Ovary (tissue), 3 donors: Measurements from ENCODE around the gene SEC23IP.

Source experiments
- EP300 ChIP-seq: sonication (generic); formaldehyde crosslinking; IDR thresholded peaks from one replicate; pipeline ENCODE4 v1.6.1; 2017; ENCODE audit warnings: antibody characterized with exemption
- POLR2A ChIP-seq: fragments of 450-650 bp; IDR thresholded peaks from one replicate; pipeline ENCODE4 v1.6.1; 2017; ENCODE audit warnings: antibody characterized with exemption, mild to moderate bottlenecking, moderate library complexity
- TF ChIP-seq, protein P1 (sequence below), 3 donors: fragments of 450-650 bp in 2 of 3; fragments of 200-600 bp in 1 of 3; IDR thresholded peaks; one replicate each; pipeline versions ENCODE4 v1.5.1 to v1.8.0; 2016 to 2022; ENCODE audit warnings: antibody characterized with exemption in 3 of 3, mild to moderate bottlenecking in 1 of 3
- donor health status: DM: no; HTN: no; CAD: no.

DNA sequence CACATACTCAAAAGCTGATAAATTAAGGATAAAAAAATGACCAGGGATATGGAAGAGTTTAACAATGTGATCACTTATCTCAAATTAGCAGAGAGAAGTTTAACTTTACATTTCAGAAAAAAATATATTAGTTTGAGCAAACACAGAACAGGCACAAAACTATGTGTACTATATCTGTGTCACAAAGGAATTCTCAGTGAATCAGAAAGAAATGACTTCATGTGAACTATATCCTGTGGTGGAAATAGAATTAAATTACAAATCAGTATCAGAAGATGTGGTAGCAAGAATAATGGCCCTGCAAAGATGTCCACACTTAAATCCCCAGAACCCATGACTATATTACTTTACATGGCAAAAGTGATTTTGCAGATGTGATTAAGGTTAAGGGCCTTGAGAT, 70.3 kb downstream of the SEC23IP start:
- TF ChIP-seq POLR2A = no peak
- TF ChIP-seq EP300 = no peak
- TF ChIP-seq, protein P1, sequence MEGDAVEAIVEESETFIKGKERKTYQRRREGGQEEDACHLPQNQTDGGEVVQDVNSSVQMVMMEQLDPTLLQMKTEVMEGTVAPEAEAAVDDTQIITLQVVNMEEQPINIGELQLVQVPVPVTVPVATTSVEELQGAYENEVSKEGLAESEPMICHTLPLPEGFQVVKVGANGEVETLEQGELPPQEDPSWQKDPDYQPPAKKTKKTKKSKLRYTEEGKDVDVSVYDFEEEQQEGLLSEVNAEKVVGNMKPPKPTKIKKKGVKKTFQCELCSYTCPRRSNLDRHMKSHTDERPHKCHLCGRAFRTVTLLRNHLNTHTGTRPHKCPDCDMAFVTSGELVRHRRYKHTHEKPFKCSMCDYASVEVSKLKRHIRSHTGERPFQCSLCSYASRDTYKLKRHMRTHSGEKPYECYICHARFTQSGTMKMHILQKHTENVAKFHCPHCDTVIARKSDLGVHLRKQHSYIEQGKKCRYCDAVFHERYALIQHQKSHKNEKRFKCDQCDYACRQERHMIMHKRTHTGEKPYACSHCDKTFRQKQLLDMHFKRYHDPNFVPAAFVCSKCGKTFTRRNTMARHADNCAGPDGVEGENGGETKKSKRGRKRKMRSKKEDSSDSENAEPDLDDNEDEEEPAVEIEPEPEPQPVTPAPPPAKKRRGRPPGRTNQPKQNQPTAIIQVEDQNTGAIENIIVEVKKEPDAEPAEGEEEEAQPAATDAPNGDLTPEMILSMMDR (IDR thresholded peaks at IDR 0.05) = no peak
